Breast epithelium (tissue), 3 donors: ENCODE measurements around the gene CD300LF.

Experiments used
- POLR2A ChIP-seq: fragments of 450-650 bp; IDR thresholded peaks from one replicate; pipeline ENCODE4 v1.6.1; 2016; ENCODE audit warnings: antibody characterized with exemption, mild to moderate bottlenecking, moderate library complexity
- TF ChIP-seq, protein P1 (sequence below), 3 donors: fragments of 450-650 bp; IDR thresholded peaks; one replicate each; pipeline ENCODE4 v1.5.1; 2016 to 2017; ENCODE audit warnings: antibody characterized with exemption in 3 of 3, mild to moderate bottlenecking in 3 of 3, moderate library complexity in 3 of 3

DNA sequence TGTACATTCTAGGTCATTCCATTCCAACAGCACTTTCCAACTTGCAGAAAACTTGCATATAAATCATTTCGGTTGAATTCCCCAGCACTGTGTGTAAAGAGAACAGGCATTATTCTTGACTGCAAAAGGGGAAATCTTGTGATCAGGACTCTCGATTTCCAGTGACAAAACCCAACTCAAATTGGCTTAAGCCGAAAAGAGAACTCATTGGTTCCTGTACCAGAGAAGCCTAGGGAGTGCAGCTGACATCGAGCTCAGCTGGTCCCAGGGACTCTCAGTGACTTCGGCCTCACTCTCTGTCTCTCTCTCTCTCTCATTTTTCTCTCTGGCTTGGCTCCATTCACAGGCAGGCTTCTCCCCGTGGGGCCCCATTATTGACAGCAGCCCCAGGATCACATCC is 30.7 kb downstream of the CD300LF start:
- no peak for TF ChIP-seq POLR2A
- TF ChIP-seq, protein P1, sequence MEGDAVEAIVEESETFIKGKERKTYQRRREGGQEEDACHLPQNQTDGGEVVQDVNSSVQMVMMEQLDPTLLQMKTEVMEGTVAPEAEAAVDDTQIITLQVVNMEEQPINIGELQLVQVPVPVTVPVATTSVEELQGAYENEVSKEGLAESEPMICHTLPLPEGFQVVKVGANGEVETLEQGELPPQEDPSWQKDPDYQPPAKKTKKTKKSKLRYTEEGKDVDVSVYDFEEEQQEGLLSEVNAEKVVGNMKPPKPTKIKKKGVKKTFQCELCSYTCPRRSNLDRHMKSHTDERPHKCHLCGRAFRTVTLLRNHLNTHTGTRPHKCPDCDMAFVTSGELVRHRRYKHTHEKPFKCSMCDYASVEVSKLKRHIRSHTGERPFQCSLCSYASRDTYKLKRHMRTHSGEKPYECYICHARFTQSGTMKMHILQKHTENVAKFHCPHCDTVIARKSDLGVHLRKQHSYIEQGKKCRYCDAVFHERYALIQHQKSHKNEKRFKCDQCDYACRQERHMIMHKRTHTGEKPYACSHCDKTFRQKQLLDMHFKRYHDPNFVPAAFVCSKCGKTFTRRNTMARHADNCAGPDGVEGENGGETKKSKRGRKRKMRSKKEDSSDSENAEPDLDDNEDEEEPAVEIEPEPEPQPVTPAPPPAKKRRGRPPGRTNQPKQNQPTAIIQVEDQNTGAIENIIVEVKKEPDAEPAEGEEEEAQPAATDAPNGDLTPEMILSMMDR (IDR thresholded peaks at IDR 0.05): no peak
